Neural crest cell (in vitro differentiated cells): ENCODE data around the gene THEMIS2. TPM values are rescaled to one million over a fixed set of nuclear protein-coding genes. Genes with fewer than 3 reads are reported as not detected.
"Not testable (repeated sequence)": the region's sequence is repeated elsewhere in the genome, so short reads cannot be mapped to it uniquely, and the experiment has no call there.

Experiments used
- DNase-seq: peaks from one replicate; pipeline ENCODE4 v3.0.0; 2021; ENCODE audit warnings: low read depth, mixed read lengths, low spot score
- H3K27ac Mint-ChIP-seq: one replicate; pipeline ENCODE4 v1.8.0; 2021; ENCODE audit warnings: mild to moderate bottlenecking, mixed read lengths; ENCODE audit not compliant: unreplicated experiment
- H3K27me3 Mint-ChIP-seq: 2 replicates; pipeline ENCODE4 v1.8.0; 2021; ENCODE audit warnings: low read depth, mild to moderate bottlenecking, mixed read lengths
- H3K36me3 Mint-ChIP-seq: 2 replicates; pipeline ENCODE4 v1.8.0; 2021; ENCODE audit warnings: low read depth, mild to moderate bottlenecking, mixed read lengths
- H3K4me1 Mint-ChIP-seq: 2 replicates; pipeline ENCODE4 v1.8.0; 2021; ENCODE audit warnings: mixed read lengths
- H3K4me3 Mint-ChIP-seq: one replicate; pipeline ENCODE4 v1.8.0; 2021; ENCODE audit warnings: mild to moderate bottlenecking, mixed read lengths
- H3K9me3 Mint-ChIP-seq: 2 replicates; pipeline ENCODE4 v1.8.0; 2021; ENCODE audit warnings: mixed read lengths
- long read RNA-seq: library from polyadenylated mRNA; unstranded; transcript quantifications from one replicate; pipeline ENCODE4 v2.0.0, GENCODE V29; 2020
- total RNA-seq: library from RNA; stranded (reverse); gene quantifications from 2 replicates; pipeline ENCODE4 v1.2.1, GENCODE V29; 2021
- TF ChIP-seq, protein P1 (sequence below): fragments of 200-600 bp; sonication (generic); conservative IDR thresholded peaks from 2 replicates; pipeline ENCODE4 v1.5.0; 2021; ENCODE audit warnings: antibody characterized with exemption, mild to moderate bottlenecking

Gene THEMIS2
- total RNA-seq: 5.5 and 5.7 TPM in 2 replicates
- long read RNA-seq, partial matches to known transcripts: 0 of 3 reads
- long read RNA-seq, other reads (novel, unspliced or antisense): 1 of 3 reads

DNA sequence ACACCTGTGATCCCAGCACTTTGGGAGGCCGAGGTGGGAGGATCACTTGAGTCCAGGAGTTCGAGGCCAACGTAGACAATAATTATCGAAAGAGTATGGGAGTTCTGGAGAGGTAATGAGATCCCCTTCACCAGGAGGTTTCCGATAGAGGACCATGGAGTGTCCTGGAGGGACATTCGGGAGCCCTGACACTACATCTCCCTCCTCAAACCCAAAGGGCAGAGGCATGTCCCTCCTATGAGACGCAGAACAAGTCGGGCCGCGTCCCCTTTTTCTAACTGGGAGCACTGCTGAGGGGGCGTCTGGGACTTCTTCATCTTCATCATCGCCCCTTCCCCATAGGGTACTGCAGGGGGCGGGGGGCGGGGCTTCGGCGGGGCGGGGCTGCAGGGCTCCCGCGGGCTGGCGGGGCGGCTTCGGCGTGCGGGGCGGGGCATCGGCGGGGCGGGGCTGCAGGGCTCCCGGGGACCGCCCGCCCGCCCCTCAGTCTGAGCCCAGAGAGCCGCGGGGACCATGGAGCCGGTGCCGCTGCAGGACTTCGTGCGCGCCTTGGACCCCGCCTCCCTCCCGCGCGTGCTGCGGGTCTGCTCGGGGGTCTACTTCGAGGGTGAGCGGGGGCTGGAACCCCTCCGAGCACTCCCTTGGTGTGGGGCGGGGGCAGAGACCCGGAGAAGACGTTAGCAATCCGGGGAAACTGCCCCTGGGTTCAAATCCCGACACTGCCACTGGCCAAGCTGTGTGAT lies at the start of gene THEMIS2:
THEMIS2 (plus strand) TSS at position 486 of the 743 bp plus-strand sequence; CDS start at position 514, 28 bp downstream.
- H3K27me3 Mint-ChIP-seq: peaks cover 8% of the 10 kb centered on the region
- H3K9me3 Mint-ChIP-seq: no peaks in the 10 kb centered on the region
- H3K27ac Mint-ChIP-seq: no peak within 1 kb of the TSS
- H3K4me1 Mint-ChIP-seq: peaks cover 7% of the 10 kb centered on the region
- peak within 1 kb of the TSS; percentile 85 for H3K4me3 Mint-ChIP-seq
- H3K36me3 Mint-ChIP-seq: no peaks in the 10 kb centered on the region
- TF ChIP-seq, protein P1, sequence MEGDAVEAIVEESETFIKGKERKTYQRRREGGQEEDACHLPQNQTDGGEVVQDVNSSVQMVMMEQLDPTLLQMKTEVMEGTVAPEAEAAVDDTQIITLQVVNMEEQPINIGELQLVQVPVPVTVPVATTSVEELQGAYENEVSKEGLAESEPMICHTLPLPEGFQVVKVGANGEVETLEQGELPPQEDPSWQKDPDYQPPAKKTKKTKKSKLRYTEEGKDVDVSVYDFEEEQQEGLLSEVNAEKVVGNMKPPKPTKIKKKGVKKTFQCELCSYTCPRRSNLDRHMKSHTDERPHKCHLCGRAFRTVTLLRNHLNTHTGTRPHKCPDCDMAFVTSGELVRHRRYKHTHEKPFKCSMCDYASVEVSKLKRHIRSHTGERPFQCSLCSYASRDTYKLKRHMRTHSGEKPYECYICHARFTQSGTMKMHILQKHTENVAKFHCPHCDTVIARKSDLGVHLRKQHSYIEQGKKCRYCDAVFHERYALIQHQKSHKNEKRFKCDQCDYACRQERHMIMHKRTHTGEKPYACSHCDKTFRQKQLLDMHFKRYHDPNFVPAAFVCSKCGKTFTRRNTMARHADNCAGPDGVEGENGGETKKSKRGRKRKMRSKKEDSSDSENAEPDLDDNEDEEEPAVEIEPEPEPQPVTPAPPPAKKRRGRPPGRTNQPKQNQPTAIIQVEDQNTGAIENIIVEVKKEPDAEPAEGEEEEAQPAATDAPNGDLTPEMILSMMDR: no peak
- peak; percentile 63 for DNase-seq

DNA sequence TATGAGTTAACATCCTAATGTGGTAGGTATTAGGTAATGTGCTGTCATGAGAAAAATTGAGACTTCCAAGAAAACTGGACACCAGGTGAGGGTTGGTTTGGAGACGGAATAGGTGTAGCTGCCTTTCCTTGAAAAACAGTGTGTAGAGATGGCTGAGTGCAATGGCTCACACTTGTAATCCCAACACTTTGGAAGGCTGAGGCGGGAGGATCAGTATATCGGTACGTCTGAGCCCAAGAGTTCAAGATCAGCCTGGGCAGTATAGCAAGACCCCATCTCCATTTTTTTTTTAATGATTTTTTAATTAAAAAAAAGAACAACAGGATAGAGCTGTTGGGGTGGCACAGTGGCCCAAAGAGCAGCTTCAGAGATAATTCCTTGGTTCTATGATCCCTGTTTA lies 48.6 kb upstream of the THEMIS2 start:
- TF ChIP-seq, protein P1: no peak

DNA sequence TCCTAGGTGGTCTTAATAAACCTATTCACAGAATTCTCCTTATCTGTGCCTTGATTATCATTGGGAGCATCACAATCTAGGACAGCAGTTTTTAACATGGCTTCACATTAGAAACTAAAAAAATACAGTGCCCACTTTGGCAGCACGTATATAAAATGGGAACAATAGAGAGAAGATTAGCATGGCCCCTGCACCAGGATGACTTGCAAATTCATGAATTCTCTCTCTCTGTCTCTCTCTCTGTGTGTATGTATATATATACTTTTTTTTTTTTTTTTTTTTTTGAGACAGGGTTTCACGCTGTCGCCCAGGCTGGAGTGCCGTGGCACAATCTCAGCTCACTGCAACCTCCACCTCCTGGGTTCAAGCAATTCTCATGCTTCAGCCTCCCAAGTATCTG lies 47.9 kb upstream of the THEMIS2 start:
- Mint-ChIP-seq H3K27me3 (no peaks in the 10 kb centered on the region), H3K27ac (no peak overlapping the region), H3K4me1 (no peaks in the 10 kb centered on the region)

More for the DNA sequence above, 48.6 kb upstream of the THEMIS2 start:
- H3K27me3 Mint-ChIP-seq: no peaks in the 10 kb centered on the region
- no peaks in the 10 kb centered on the region for H3K9me3 Mint-ChIP-seq
- H3K4me3 Mint-ChIP-seq: no peak overlapping the region
- H3K27ac Mint-ChIP-seq: no peak overlapping the region
- no peaks in the 10 kb centered on the region for H3K4me1 Mint-ChIP-seq
- DNase-seq: no peak
- no peaks in the 10 kb centered on the region for H3K36me3 Mint-ChIP-seq

DNA sequence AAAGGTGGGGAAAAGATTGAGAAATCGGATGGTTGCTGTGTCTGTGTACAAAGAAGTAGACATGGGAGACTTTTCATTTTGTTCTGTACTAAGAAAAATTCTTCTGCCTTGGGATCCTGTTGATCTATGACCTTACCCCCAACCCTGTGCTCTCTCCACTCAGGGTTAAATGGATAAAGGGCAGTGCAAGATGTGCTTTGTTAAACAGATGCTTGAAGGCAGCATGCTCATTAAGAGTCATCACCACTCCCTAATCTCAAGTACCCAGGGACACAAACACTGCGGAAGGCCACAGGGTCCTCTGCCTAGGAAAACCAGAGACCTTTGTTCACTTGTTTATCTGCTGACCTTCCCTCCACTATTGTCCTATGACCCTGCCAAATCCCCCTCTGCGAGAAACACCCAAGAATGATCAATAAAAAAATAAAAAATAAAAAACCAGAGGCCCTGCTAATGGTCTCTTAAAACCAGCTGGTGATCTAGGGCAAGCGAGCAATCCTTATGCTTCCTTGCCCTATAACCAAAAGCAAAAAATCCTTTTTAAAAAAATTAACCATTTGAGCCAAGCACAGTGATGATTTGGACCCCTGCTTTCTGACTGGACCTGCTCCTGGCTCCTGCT lies 42.9 kb upstream of the THEMIS2 start:
- not testable (repeated sequence) for H3K36me3 Mint-ChIP-seq, DNase-seq, H3K9me3 Mint-ChIP-seq, H3K27me3 Mint-ChIP-seq, H3K27ac Mint-ChIP-seq
- Mint-ChIP-seq H3K4me3 (peak overlapping the region; percentile 98), H3K4me1 (peaks cover 26% of the 10 kb centered on the region)

More for the DNA sequence above, 47.9 kb upstream of the THEMIS2 start:
- TF ChIP-seq, protein P1: no peak
- Mint-ChIP-seq H3K4me3 (no peak overlapping the region), H3K9me3 (no peaks in the 10 kb centered on the region), H3K36me3 (no peaks in the 10 kb centered on the region)
- no peak for DNase-seq

DNA sequence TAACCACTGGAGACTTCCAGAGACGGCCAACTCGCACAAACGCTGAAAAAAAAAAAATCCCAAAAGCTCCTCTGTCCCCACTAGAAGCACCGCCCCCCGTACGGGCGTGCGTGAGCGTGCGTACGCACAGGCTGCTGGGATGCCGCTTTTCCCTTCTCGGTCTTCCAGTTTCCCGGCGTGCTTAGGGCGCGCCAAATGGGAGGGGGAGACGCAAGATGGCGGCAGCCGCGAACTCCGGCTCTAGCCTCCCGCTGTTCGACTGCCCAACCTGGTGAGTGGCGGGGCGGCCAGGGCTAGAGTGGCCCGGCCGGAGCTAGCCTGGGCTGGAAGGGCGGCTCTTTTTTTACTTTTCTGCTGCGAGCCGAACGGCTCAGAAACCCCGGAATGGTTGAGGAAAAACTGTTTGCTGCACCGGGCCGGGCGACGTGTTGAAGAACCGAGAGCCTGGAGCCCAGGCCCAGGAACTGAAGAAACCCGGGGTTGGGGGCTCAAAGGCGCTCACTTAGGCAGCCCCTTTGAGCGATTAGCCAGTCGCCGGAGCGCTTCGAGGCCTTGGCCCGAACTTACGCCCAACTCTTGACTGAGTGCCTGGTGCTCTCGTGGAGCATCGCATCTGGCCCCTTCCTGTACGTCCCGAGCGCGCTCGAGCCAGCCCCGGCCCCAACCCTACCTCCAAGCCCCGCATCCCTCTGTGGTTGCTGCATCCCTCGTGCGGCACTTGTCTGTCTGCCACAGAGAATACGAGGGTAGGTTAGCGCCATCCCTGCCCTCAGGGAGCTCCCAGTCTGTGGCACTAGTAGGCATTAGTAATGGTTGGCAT lies 41.5 kb upstream of the THEMIS2 start, which contains the start of gene PPP1R8:
PPP1R8 (plus strand) TSS at position 162 of the 820 bp plus-strand sequence; CDS start at position 216, 54 bp downstream.
- H3K4me1 Mint-ChIP-seq: peaks cover 26% of the 10 kb centered on the region
- TF ChIP-seq, protein P1: no peak
- peak within 1 kb of the TSS; percentile 98 for H3K4me3 Mint-ChIP-seq
- no peaks in the 10 kb centered on the region for H3K27me3 Mint-ChIP-seq
- H3K27ac Mint-ChIP-seq: peak within 1 kb of the TSS; percentile 90
- H3K36me3 Mint-ChIP-seq: no peaks in the 10 kb centered on the region
- no peaks in the 10 kb centered on the region for H3K9me3 Mint-ChIP-seq
- peak; percentile 83 for DNase-seq
